Femur (tissue), 1 donor: ENCODE results near the gene AKT1.

Experiments used
- DNase-seq: peaks from one replicate; pipeline ENCODE4 v3.0.0-alpha.2; 2017

AKT1 gene

DNA sequence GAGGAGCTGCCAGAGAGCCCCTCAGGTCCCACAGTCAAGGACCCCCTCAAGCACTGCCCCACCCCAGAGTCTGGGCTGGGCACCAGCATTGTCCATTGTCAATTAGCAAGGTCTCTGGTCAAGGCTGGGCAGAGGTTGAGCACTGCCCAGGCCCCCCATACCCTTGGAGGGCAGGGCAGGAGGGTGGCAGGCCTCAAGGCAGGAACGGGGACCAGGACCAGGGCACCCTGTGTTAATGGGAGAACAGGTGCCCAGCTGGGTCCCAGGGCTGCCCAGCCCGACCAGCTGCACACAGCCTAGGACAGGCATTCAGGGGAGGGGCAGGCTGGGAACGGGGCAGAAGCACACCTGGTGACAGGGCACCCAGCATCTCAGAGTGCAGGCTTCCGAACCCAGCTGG is 24.2 kb downstream of the AKT1 start:
- no peak for DNase-seq

DNA sequence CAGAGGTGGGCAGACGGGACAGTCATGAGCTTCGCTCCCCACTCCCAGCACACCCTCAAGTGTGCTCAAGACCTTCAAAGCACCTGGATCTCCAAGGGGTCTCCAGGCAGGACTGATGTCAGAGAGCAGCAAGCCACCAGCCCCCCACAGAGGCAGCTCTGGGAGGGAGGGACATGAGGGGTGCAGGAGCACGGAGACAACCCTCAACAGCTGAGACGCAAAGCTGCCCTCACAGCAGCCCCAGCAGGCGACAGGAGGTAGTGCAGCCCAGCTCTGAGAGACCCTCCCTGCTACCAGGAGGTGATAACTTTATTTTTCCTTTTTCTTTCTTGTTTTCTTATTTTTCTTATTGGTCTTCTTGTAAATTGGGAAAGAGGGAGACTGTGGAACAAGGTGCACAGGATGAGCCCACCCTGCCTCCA is 24.7 kb downstream of the AKT1 start:
- DNase-seq, result no peak

DNA sequence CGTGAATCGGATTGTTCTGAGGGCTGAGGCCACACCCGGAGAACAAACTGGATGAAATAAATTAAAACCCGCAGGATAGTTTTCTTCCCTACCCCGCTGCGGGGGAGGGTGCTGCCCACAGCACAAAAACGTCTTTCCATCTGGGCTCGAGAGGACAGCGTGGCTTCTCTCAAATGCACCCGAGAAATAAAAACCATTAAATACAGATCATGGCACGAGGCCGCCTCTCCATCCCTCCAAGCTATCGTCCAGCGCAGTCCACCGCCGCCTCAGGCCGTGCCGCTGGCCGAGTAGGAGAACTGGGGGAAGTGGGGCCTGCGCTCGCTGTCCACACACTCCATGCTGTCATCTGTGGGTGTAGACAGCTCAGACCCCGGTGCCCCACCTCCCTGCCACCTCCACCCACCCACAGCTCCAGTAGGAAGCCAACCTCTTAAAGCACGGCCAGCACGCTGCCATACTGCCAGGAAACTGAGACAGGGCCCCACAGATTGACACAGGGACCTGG is 25.4 kb downstream of the AKT1 start:
- no peak for DNase-seq

- no peak for DNase-seq
These were observed 26.1 kb downstream of the AKT1 start for GRCh38 chr14:104769324-104770071.

GRCh38 chr14:104768437-104769323 is 26.9 kb downstream of the AKT1 start:
- peak; percentile 94 for DNase-seq

GRCh38 chr14:104767634-104767918 is 28.0 kb downstream of the AKT1 start:
- DNase-seq, result no peak

- DNase-seq, result no peak
These were observed 28.5 kb downstream of the AKT1 start for GRCh38 chr14:104766863-104767633.

GRCh38 chr14:104766256-104766862 is 29.2 kb downstream of the AKT1 start:
- DNase-seq, result no peak

DNA sequence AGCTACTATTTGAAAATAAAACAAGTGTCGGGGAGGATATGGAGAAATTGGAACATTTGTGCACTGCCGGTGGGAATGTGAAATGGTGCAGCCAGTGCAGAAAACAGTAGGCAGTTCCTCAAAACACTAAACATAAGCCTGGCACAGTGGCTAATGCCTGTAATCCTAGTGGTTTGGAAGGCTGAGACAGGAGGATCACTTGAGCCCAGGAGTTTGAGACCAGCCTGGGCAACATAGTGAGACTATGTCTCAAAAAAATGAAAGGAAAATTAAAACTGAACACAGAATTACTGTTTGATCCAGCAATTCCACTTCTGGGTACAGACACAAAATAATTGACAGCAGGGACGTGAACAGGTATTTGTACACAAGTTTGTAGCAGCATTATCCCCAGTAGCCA is 30.0 kb downstream of the AKT1 start:
- DNase-seq, result no peak

DNA sequence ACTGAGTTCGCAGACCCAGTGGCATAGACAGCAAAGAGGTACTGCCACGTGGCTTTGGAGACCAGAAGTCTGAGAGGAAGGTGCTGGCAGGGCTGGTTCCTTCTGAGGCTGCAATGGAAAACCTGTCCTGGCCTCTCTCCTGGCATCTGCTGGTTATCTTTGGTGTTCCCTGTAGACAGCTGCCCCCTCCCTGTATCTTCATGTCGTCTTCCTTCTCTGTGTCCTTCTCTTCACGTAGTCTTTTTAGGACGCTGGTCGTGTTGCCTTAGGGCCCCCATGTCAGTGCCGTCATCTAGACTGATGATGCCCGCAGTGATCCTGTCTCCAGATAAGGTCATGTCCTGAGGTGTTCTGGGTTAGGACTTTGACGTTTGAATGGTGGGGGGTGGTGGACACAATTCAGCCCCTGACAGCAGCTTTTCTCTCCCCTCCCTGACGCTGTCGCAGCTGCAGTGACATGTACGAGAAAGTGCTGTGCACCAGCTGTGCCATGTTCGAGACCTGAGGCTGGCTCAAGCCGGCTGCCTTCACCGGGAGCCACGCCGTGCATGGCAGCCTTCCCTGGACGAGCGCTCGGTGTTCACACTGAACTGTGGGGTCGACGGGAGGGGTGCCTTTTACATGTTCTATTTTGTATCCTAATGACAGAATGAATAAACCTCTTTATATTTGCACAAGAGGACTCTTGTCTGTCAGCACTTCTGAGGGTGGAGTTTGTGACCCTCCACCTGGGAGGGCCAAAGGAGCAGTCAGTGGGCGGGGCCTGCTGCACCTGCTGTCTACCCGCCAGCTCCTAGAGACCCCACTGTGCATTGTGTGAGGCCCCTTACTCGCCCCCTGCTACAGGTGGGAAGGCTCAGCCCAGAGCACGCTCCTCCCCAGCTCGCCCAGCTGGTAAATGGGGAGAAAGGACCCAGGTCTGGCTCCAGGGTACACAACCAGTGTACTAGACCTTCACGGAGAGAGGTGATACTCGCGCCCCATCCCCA is 36.3 kb downstream of the AKT1 start:
- DNase-seq, result no peak

DNA sequence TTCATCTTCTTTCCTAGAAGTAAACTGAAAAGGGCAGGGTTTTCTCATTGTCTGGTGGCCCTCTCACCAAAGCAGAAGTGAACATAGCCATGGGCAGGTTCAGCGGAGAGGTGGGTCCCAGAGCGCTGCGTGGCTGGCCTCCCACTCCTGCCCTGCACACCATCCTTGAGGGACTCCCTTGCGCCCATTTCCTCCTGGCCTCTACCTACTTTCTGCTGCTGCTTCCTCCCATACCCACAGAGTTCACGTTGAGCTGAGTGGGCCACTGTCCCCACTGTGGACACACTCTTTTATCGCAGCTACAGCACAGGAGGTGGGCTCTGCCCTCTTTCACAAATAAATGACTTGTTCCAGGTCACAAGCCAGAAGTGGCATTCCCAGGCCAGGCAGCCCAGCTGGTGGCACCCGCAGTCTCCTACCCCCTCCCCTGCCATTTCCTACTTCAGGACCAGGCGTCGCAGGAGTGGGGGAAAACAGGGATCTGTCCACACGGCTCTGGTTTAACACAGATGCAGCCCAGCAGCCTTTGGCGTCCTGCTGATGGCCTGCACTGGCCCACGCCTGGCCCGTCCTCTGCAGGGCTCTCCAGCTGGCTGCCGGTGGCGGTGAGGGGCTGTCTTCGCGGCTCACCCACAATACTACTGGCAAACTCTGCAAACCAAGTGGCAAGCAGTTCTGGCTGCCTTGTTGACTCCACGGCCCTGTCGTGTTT is 37.7 kb downstream of the AKT1 start:
- no peak for DNase-seq

- DNase-seq, result no peak
These were observed 38.3 kb downstream of the AKT1 start for GRCh38 chr14:104757238-104757585.

GRCh38 chr14:104756477-104757237 is 38.9 kb downstream of the AKT1 start:
- no peak for DNase-seq

DNA sequence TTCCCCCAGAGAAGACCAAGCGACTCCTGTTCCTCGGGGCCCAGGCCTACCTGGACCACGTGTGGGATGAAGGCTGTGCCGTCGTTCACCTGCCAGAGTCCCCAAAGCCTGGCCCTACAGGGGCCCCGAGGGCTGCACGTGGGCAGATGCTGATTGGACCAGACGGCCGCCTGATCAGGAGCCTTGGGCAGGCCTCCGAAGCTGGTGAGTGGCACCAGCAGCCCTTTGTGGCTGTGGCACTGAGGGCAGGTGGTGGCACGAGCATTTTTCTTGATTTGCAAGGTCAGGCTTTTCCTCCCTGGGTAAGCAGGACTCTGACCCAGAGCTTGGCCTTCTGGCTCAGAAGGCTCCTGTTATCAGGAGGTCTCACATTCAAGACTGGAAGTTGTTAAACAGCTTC is 39.9 kb downstream of the AKT1 start:
- no peak for DNase-seq

DNA sequence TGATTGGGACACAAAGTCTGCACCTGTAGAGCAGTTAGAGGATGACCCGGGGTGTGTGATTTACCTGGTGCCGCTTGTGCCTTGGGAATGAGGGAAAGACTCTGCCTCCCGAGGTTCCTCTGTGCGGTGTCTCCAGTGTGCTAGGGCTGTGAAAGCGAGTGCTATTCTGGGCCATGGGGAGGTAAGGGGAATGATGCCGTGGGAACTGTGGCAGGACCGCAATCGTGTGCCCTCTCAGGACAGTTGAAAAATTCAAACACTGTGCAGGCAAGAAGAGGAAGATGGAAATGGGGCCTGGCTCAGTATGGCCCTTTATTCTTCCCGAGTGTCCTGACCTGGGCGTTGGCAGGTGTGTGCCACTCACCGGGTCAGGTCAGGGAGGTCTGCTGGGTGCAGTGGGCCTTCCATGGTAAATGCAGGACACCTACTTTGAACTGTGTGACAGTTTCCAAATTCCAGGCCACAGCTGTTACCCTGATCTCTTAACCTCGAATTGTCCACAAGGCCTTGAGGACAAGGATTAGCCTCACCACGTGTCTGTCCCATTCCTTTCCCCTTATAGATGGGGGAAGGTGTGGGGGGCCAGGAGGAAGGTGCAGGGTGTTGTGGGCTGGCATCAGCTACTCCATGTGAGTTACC is 41.2 kb downstream of the AKT1 start:
- no peak for DNase-seq

GRCh38 chr14:104753528-104754212 is 41.9 kb downstream of the AKT1 start:
- no peak for DNase-seq

- DNase-seq, result peak; percentile 100
These were observed 42.6 kb downstream of the AKT1 start, which contains the start of gene SIVA1 for GRCh38 chr14:104752735-104753527. Gene SIVA1, plus strand, starts transcription at chr14:104753147. Its CDS starts 55 bp downstream, at chr14:104753202.

DNA sequence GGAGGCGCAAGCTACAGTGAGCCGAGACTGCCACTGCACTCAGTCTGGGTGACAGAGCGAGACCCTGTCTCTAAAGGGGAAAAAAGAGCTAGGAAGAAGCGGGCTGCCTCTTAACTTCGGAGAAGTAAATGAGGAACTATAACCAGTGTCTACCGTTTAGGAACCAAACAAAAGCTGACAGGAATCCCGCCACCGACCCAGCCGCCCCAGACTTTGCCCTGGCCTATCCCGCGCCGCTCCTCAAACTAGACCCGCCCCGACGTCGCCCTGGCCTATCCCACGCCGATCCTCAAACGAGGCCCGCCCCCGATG is 43.2 kb downstream of the AKT1 start:
- DNase-seq, result no peak
